HepG2 (cell line): ENCODE results near the gene EIF6. TPM values are rescaled to one million over a fixed set of nuclear protein-coding genes. Genes with fewer than 3 reads are reported as not detected.

Experiments used
- DNMT1 ChIP-seq: sonication (generic); formaldehyde crosslinking; IDR thresholded peaks from 2 replicates; pipeline ENCODE4 v1.5.1; 2020; ENCODE audit warnings: mild to moderate bottlenecking, missing genetic modification reagents
- DZIP1 ChIP-seq: sonication (generic); formaldehyde crosslinking; IDR thresholded peaks from 2 replicates; pipeline ENCODE4 v1.5.0; 2020; ENCODE audit warnings: mild to moderate bottlenecking, missing genetic modification reagents
- HDAC6 ChIP-seq: fragments of 200-600 bp; sonication (generic); IDR thresholded peaks from 2 replicates; pipeline ENCODE4 v1.7.0; 2017; ENCODE audit warnings: mild to moderate bottlenecking, antibody characterized with exemption, low read length, low read depth
- HNF4A ChIP-seq: sonication (generic); formaldehyde crosslinking; IDR thresholded peaks from 2 replicates; pipeline ENCODE4 v1.4.0; 2020; ENCODE audit warnings: missing genetic modification reagents
- HNRNPLL ChIP-seq: fragments of 200-400 bp; formaldehyde crosslinking; IDR thresholded peaks from 2 replicates; pipeline ENCODE4 v1.6.1; 2017; ENCODE audit warnings: mild to moderate bottlenecking, low read depth, low read length; ENCODE audit not compliant: poor library complexity, severe bottlenecking
- HOXA7 ChIP-seq: sonication (generic); formaldehyde crosslinking; IDR thresholded peaks from 2 replicates; pipeline ENCODE4 v1.8.1; 2022; ENCODE audit warnings: mild to moderate bottlenecking, missing genetic modification reagents, moderate library complexity
- JUND ChIP-seq: sonication (generic); formaldehyde crosslinking; IDR thresholded peaks from 2 replicates; pipeline ENCODE4 v1.8.0; 2022; ENCODE audit warnings: mild to moderate bottlenecking, missing genetic modification reagents
- KAT2B ChIP-seq: fragments of 150-350 bp; IDR thresholded peaks from 2 replicates; pipeline ENCODE4 v1.6.1; 2014; ENCODE audit warnings: low read depth, low read length, borderline replicate concordance
- MEIS2 ChIP-seq: sonication (generic); formaldehyde crosslinking; IDR thresholded peaks from 2 replicates; pipeline ENCODE4 v1.9.0; 2021; ENCODE audit warnings: mild to moderate bottlenecking, missing genetic modification reagents
- NFRKB ChIP-seq: fragments of 450-650 bp; IDR thresholded peaks from 2 replicates; pipeline ENCODE4 v1.6.1; 2017
- PRDM15 ChIP-seq: sonication (generic); formaldehyde crosslinking; IDR thresholded peaks from 2 replicates; pipeline ENCODE4 v1.4.0; 2020; ENCODE audit warnings: missing genetic modification reagents
- RAD51 ChIP-seq: fragments of 450-650 bp; IDR thresholded peaks from 2 replicates; pipeline ENCODE4 v1.6.1; 2016; ENCODE audit warnings: borderline replicate concordance
- RBFOX2 ChIP-seq: fragments of 200-400 bp; formaldehyde crosslinking; IDR thresholded peaks from 2 replicates; pipeline ENCODE4 v1.6.1; 2017; ENCODE audit warnings: low read depth, mild to moderate bottlenecking, low read length
- RFXANK ChIP-seq: IDR thresholded peaks from 2 replicates; pipeline ENCODE4 v1.6.1; 2016
- RFXAP ChIP-seq: sonication (generic); formaldehyde crosslinking; IDR thresholded peaks from 2 replicates; pipeline ENCODE4 v1.4.0; 2020; ENCODE audit warnings: missing genetic modification reagents, borderline replicate concordance
- TBX3 ChIP-seq: fragments of 450-650 bp; IDR thresholded peaks from 2 replicates; pipeline ENCODE4 v1.6.1; 2017; ENCODE audit warnings: antibody characterized with exemption, mild to moderate bottlenecking, inconsistent platforms, borderline replicate concordance
- ZBTB3 ChIP-seq: sonication (generic); formaldehyde crosslinking; IDR thresholded peaks from 2 replicates; pipeline ENCODE4 v1.4.0; 2020; ENCODE audit warnings: low read depth, mild to moderate bottlenecking, moderate library complexity, missing genetic modification reagents, borderline replicate concordance
- ZNF235 ChIP-seq: sonication (generic); formaldehyde crosslinking; IDR thresholded peaks from 2 replicates; pipeline ENCODE4 v1.8.1; 2023; ENCODE audit warnings: mild to moderate bottlenecking, missing genetic modification reagents, borderline replicate concordance
- ZNF850 ChIP-seq: sonication (generic); formaldehyde crosslinking; conservative IDR thresholded peaks from 2 replicates; pipeline ENCODE4 v1.9.0; 2021; ENCODE audit warnings: mild to moderate bottlenecking, missing genetic modification reagents
- ZSCAN29 ChIP-seq: sonication (generic); formaldehyde crosslinking; conservative IDR thresholded peaks from 2 replicates; pipeline ENCODE4 v1.4.0; 2020; ENCODE audit warnings: mild to moderate bottlenecking, missing genetic modification reagents
- polyA plus RNA-seq, 8 experiments: library from polyadenylated mRNA; depleted of rRNA in 3 of 8; stranded (reverse) in 7 of 8; unstranded in 1 of 8; fragments of >200 nt; fragmentation: Illumina TruSeq in 4 of 8; extraction: Trizol in 4 of 8; gene quantifications; 2 replicates each; pipeline versions ENCODE4 v1.2.1 to v1.2.3, GENCODE V29; 2011 to 2016; ENCODE audit warnings: low read depth in 4 of 8, missing spikeins in 1 of 8, mixed read lengths in 1 of 8; ENCODE audit not compliant: insufficient read depth in 1 of 8
- total RNA-seq, 5 experiments: library from RNA; depleted of rRNA; stranded (reverse); fragments of >200 nt; fragmentation: Illumina TruSeq; extraction: Trizol; gene quantifications; 2 replicates each; pipeline ENCODE4 v1.2.3, GENCODE V29; 2016; ENCODE audit warnings: low read depth in 1 of 5

Gene EIF6
- total and polyA plus RNA-seq, 2 of the 13 experiments (the other 11 are each of a cell fraction or from before 2014, with no cell fraction given): 462 to 466 TPM

GRCh38 chr20:35306931-35307517 lies 22.5 kb upstream of the EIF6 start (continued):
- TF ChIP-seq DNMT1 (CRISPR knock-in tag): no peak
- TF ChIP-seq NFRKB: no peak
- TF ChIP-seq RAD51: no peak
- no peak for TF ChIP-seq MEIS2 (CRISPR knock-in tag)
- no peak for TF ChIP-seq JUND (CRISPR knock-in tag)
- no peak for TF ChIP-seq RFXANK (CRISPR knock-in tag)
- TF ChIP-seq HNRNPLL: no peak
- no peak for TF ChIP-seq ZSCAN29 (CRISPR knock-in tag)
- TF ChIP-seq TBX3: 0 out of 2 replicates have a peak, but pooled peaks have one; percentile 23
- peak; percentile 38; the same call in 1 of the 2 replicates for TF ChIP-seq HNF4A
- no peak for TF ChIP-seq DZIP1 (CRISPR knock-in tag)
- TF ChIP-seq RBFOX2: no peak
- TF ChIP-seq PRDM15: no peak
- no peak for TF ChIP-seq ZNF850 (CRISPR knock-in tag)
- TF ChIP-seq RFXAP (CRISPR knock-in tag): no peak; the same call in 1 of the 2 replicates
- no peak for TF ChIP-seq HOXA7 (CRISPR knock-in tag)
- TF ChIP-seq KAT2B: no peak
- no peak for TF ChIP-seq HDAC6
- no peak for TF ChIP-seq ZNF235 (CRISPR knock-in tag)
- no peak for TF ChIP-seq ZBTB3 (CRISPR knock-in tag)
